NB4 (cell line): Measurements from ENCODE around the gene RFTN1.
A peak's percentile ranks its signal among the peaks of the same experiment; 100 is the strongest.

Experiments
- DNase-seq: peaks from one replicate; pipeline ENCODE4 v3.0.0; 2010; ENCODE audit warnings: low read depth
- H3K4me3 ChIP-seq: one replicate; pipeline ENCODE4 v1.5.1; 2011; ENCODE audit warnings: mild to moderate bottlenecking, low read depth, low read length, moderate library complexity
- MAX ChIP-seq: IDR thresholded peaks from 2 replicates; pipeline ENCODE4 v1.6.1; 2011; ENCODE audit warnings: low read depth, low read length
- MYC ChIP-seq: IDR thresholded peaks from 2 replicates; pipeline ENCODE4 v1.6.1; 2011; ENCODE audit warnings: low read depth, low read length
- POLR2A ChIP-seq: IDR thresholded peaks from 2 replicates; pipeline ENCODE4 v1.6.1; 2011; ENCODE audit warnings: mild to moderate bottlenecking; ENCODE audit not compliant: insufficient read length; ENCODE audit errors: extremely low read depth
- TF ChIP-seq, protein P1 (sequence below): IDR thresholded peaks from one replicate; pipeline ENCODE4 v1.5.1; 2012; ENCODE audit warnings: low read depth, low read length

Gene RFTN1

DNA sequence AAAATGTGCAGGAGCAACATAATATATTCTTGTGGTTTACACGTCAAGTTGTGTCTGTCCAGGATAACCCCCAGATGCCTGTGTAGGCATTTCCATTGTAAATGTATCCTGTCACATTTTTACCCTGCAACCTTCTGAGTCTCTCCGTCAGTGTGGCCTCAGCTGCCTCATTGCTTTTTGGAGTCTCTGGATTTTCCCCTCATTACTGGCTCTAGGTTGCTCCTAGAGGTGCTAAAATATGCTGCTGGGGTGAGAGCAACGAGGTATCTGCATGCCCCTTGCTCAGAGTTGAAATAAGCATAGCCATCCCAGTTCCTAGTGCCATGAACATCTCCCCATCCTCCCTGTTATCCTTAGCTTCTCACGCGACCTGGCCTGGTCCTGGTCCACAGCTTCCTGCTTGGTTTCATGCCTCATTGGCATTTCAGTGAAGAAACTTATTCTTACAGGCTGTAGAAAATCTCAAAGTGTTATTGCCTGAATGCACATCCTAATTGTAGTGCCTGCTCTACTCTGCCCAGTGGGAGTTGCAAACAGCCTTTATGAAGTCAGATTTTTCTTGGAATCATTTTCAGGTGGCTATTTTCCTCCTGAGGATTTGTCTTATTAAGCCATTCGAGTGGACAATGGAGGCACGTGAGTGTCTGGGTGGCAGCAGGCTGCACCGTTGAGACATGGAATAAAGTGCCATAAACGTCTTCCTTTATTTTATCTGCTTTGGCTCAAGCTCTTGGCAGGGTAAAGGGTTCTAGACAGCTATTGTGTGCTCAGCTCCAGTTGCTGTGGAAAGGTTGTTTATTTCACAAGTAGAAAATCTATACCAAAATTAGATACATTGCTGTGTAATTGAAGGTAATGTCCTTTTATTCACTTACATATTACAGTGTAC lies 215.3 kb downstream of the RFTN1 start:
- TF ChIP-seq MYC (no peak), POLR2A (no peak)
- H3K4me3 ChIP-seq, result no peak overlapping the region
- DNase-seq, result no peak

DNA sequence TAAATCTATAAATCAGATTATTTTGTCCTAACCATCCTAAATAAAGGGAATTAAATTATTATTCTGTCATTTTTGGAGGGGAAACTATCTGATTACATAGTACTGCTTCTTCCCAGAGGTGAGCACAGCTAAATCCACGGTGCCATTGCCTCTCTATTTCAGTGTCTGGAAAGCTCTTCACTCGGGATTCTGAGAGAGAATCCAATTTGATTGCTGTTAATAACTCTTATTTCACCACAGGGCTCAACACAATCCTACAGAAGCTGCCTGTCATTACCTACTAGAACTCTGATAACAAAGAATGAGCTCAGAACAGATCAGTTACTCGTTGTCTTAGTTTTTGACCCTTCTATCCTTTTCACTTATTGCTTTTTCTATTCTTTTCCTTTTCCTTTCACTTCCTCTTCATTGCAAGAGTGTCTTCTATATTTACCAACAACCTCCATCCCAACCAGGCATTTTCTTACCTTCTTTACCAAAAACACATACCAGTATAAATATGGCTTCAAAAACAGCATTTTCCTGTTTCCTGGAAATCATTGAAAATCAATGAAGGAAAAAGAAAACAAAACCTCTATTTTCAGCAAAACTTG lies 218.1 kb downstream of the RFTN1 start:
- H3K4me3 ChIP-seq, result no peak overlapping the region
- TF ChIP-seq POLR2A (no peak), MAX (no peak), MYC (no peak)
- TF ChIP-seq, protein P1, sequence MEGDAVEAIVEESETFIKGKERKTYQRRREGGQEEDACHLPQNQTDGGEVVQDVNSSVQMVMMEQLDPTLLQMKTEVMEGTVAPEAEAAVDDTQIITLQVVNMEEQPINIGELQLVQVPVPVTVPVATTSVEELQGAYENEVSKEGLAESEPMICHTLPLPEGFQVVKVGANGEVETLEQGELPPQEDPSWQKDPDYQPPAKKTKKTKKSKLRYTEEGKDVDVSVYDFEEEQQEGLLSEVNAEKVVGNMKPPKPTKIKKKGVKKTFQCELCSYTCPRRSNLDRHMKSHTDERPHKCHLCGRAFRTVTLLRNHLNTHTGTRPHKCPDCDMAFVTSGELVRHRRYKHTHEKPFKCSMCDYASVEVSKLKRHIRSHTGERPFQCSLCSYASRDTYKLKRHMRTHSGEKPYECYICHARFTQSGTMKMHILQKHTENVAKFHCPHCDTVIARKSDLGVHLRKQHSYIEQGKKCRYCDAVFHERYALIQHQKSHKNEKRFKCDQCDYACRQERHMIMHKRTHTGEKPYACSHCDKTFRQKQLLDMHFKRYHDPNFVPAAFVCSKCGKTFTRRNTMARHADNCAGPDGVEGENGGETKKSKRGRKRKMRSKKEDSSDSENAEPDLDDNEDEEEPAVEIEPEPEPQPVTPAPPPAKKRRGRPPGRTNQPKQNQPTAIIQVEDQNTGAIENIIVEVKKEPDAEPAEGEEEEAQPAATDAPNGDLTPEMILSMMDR, result no peak
- DNase-seq, result no peak

- DNase-seq, result no peak
- TF ChIP-seq POLR2A (no peak), MYC (no peak), MAX (no peak)
- TF ChIP-seq, protein P1, result no peak
- no peak overlapping the region for H3K4me3 ChIP-seq
Observed at GRCh38 chr3:16294844-16295243, 218.7 kb downstream of the RFTN1 start.

DNA sequence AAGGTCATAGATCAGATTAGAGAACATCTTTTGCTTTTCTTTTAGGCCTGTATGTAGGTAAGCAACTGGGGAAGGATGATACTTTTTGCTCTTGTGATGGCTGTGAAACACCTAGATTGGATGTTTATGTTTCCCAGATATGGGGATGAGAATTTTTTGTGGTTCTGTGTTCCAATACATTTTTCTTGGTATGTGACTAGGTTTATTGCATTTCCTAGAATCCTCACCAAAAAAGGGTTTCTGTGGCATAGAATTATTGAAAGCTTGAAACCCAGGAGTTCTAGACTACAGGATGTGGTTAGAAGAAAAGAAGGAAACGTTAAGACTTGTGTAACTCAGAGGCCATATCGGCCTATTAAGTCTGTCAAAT lies 222.7 kb downstream of the RFTN1 start:
- DNase-seq, result peak; percentile 69
- TF ChIP-seq MYC, result no peak
- TF ChIP-seq MAX, result no peak
- no peak for TF ChIP-seq POLR2A
- TF ChIP-seq, protein P1, result no peak

DNA sequence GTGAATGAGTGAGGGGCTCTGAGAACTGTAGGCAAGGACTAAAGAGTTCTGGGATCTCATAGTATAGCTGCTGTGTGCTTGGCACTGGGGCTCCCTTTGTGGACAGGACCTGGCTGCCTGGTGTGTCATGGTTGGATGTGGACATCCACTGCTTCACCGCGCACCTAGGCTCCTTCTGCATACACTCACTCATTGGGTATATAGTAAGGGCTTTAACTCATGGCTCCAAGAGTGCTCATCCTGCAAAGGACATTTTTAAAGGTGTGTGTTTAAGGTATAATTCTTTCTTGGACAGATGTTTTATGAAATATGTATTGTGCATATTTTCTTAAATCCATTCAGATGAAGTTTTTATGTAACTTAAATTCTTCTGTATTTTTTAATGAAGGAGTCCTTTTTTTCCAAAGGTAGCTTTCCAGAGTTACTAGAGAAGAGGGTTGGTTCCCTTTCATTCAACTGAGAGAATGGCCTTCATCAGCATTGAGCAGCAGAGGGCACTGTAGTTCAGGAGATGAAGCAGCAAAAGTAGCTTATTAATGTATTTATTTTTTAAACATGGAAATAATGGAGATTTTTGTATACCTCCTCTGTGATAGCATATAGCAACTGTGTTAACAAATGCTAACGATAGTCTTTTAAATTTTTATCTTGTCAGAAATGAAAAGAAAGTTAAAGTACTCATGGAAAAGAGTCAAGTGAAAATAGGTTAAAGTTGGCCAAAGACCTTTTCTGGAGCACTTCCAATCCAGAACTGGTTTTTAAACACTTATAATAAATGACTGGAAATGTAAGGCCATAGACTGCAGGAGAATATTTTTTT lies 223.3 kb downstream of the RFTN1 start:
- DNase-seq, result peak; percentile 64
- H3K4me3 ChIP-seq, result no peak overlapping the region
- no peak for TF ChIP-seq MAX
- no peak for TF ChIP-seq POLR2A
- no peak for TF ChIP-seq MYC
- TF ChIP-seq, protein P1, result peak; percentile 79

More for the DNA sequence above, 222.7 kb downstream of the RFTN1 start:
- no peak overlapping the region for H3K4me3 ChIP-seq

DNA sequence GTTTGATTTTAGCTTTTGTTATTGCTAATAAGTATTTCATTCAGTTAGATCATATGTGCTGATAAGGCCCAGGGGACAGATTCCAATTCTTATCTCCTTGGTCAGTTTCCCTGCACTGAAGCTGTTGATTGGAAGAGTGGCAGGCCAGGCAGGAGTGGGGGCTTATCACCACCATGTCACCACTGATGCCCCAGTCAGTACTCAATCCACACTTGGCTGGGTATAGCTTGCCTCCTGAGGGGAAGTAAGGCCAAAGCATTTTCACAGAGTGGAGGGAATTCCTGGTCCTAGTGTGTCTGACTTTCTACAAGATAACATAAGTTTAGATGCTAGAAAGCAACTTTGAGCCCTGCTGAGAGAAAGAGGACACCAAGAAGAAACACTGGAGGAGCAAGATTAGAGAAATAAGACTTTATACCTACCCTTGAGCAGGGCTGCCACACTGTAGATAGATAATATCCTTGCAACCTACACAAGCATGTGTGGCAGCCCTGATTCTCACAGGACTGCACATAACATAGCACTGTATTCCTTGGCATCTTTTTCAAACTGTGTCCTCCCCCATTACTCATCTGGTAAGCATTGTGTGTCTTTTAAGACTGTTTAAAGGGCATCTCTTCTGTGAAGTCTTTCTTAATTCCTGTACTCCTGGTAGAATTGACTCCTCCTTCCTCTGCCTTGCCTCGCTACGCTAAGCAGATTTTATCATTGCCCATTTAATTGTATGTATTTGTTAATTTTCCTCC lies 224.2 kb downstream of the RFTN1 start:
- TF ChIP-seq, protein P1, result no peak
- TF ChIP-seq POLR2A, result no peak
- no peak for TF ChIP-seq MYC
- no peak for TF ChIP-seq MAX
- DNase-seq, result no peak

More for the DNA sequence above, 224.2 kb downstream of the RFTN1 start:
- no peak overlapping the region for H3K4me3 ChIP-seq
